Loucy (cell line): Measurements from ENCODE around the gene THOP1.

Experiments used
- CTCF ChIP-seq: fragments of 200-600 bp; sonication (generic); conservative IDR thresholded peaks from 2 replicates; pipeline ENCODE4 v1.5.1; 2014; ENCODE audit warnings: mild to moderate bottlenecking, antibody characterized with exemption, low read length
- EZH2phosphoT487 ChIP-seq: fragments of 200-600 bp; IDR thresholded peaks from 2 replicates; pipeline ENCODE4 v1.6.1; 2018; ENCODE audit warnings: antibody characterized with exemption, mild to moderate bottlenecking, moderate library complexity, borderline replicate concordance

DNA sequence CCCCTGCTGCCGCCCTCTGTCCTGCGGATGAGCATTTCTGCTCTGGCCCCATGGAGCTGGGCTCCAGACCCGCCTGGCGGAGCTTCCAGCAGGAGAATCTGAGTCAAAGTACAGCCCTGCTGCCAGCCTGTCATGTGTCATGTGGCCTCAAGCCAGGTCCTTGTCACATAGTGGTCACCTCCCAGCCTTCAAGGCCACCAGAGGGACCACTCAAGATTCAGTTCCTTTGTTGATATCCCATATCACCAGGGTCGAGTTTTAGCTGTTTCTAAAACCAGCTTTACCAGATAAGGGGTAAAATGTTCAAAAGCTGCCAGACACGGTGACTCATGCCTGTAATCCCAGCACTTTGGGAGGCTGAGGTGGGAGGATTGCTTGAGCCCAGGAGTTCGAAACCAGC lies 13.4 kb downstream of the THOP1 start:
- TF ChIP-seq CTCF (no peak), EZH2phosphoT487 (no peak)
